ENCODE data around the gene VMP1.
"Not testable (repeated sequence)": the region's sequence is repeated elsewhere in the genome, so short reads cannot be mapped to it uniquely, and the experiment has no call there.

VMP1 gene

DNA sequence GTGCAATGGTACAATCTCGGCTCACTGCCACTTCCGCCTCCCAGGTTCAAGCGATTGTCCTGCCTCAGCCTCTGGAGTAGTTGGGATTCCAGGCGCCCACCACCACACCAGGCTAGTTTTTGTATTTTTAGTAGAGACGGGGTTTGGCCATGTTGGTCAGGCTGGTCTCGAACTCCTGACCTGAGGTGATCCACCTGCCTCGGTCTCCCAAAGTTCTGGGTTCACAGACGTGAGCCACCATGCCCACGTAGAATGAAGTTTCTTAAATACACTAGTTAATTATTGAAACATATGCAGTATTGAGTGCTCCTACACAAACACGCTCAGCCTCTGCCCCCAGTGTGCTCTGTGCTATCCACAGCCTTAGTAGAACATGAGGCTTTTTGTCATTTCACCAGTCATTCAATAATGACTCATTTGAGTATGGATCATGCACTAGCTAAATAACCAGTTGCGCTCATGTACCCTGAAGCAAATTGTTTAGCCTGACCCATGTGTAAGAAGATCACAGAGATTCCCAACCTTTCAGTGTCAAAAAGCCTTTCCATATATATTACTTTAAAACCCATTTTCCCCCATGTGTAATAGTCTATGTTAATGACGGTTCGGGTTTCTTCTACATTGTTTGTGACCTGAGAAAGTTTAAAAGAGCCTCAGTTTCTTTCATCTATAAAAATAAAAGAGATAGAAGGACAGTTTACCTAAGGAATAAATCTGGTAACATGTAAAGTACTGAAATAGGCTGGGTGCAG is 135.6 kb downstream of the VMP1 start:
- peak; percentile 71 for DNase-seq

DNA sequence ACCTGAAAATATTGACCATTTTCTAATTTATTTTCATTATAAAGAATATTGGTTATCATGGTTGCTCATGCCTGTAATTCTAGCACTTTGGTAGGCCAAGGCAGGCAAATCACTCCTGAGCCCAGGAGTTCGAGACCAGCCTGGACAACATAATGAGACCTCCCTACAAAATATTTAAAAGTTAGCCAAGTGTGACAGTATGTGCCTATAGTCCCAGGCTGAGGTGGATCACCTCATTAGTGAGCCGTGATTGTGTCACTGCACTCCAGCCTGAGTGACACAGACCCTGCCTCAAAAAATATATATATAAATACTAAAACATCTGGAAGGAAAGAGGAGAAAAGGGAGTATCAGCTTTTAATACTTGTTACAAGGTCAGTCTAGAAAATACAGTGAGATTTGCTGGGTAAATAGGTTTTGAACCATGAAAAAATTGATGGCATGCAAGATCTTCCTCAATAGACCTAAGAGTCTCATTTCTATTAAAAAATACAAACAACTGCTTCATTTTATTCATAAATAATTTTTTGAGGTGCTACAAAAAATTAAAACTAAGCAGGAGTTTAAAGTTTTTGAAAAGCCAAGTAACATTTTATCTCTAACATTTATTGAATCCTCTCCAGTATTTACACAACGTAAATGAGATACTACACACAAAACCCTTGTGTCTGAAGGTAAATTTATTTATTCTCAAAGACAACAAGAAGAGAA is 137.6 kb downstream of the VMP1 start:
- no peak for DNase-seq

DNA sequence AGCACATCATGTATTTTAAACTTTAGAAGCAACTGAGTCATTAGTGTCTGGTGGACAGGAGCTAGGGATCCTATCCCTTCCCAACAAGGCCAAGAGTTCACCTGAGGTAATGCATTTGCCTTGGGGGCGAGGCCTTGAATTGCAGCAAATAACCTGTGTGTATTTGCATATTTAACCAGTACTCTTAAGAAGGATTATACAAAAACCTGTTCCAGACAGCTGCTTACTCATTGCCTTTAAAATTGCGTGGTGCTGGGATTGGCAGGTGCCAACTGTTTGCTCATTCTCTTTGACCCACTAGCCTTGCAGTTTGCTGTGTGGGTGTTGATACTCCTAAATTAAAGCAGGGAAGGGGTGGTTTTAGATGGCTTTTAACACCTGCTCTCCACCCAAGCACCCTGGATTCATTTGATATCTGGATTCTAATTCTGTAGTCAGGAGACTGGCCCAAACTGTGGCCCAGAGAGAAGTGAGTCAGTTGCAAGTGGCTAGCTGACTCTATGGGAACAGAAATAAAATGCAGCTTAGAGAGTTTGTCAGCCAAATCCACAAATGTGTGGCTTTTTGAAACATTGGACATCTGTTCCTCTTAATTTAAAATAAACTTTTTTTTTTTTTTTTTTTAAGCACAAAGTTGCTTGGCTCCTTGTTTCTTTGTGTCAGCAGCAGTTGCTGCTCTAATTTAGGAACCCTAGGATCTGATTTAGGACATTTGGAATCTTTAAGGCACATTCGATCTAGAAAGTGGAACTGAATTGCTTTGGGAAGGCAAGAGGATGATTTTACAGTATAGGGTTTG is 138.3 kb downstream of the VMP1 start:
- DNase-seq = peak; percentile 41

DNA sequence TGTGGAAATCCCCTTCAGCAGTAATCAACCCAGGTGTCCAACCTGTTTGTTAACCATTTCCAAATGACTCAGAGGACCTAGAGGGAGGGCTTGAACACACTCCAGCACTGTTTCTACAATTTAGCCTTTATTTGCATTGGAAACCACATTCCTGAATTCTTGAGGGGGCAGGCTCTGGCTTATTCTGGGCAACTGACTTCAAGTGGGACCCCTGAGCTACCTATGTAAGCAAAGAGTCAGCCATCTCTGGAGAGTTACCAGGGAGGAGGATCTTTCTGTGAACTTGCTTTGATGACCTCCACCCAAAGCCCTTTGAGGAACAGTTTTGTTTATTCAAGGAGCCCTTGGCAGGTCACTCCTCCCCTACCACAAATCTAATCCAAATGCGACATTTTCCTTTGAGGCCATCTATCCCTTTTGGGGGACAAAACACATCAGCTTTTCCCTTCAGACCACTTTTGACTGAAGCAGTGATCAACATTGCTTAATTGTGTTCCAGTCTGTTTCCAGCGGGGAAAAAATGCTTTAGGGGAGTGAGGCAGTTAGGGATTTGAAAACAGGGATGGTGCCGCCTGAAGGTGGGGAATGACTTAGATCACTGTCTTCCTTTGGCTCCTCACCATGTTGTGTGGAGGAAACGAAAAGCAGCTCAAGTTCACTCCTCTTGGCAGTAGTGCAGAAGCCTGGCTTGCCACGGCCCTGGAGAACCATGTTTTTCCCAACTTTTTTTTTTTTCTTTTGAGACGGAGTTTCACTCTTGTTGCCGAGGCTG is 139.1 kb downstream of the VMP1 start:
- DNase-seq = no peak

DNA sequence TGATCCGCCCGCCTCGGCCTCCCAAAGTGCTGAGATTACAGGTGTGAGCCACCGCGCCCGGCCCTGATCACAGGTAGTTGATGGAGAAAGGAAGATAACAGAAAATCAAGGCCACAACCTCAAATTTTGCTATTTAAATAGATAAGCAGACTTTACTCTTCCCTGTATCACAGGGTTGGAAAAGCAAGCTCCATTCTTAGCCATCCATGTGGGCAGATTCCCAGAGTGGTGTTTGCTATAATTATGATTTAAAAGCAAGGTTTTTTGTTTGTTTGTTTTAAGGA is 140.9 kb downstream of the VMP1 start:
- no peak for DNase-seq

DNA sequence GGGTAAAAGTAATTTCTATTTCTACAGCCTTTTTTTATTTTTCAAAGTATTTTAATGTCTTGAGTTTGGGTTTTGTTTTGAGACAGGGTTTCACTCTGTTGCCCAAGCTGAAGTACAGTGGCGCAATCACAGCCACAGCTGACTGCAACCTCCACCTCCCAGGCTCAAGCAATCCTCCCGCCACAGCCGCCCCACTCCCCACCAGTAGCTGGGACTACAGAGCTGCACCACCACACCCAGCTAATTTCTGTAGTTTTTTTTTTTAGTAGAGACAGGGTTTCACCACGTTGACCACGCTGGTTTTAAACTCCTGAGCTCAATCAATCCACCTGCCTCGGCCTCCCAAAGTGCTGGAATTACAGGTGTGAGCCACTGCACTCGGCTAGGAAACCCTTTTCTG is 141.3 kb downstream of the VMP1 start:
- peak; percentile 46 for DNase-seq

DNA sequence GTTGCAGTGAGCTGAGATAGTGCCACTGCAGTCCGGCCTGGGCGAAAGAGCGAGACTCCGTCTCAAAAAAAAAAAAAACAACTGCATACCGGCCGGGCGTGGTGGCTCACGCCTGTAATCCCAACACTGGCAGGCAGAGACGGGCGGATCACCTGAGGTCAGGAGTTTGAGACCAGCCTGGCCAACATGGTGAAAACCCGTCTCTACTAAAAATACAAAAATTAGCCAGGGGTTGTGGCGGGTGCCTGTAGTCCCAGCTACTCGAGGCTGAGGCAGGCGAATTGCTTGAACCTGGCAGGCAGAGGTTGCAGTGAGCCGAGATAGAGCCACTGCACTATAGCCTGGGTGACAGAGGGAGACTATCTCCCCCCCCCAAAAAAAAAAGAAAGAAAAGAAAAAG is 142.9 kb downstream of the VMP1 start:
- DNase-seq = not testable (repeated sequence)

DNA sequence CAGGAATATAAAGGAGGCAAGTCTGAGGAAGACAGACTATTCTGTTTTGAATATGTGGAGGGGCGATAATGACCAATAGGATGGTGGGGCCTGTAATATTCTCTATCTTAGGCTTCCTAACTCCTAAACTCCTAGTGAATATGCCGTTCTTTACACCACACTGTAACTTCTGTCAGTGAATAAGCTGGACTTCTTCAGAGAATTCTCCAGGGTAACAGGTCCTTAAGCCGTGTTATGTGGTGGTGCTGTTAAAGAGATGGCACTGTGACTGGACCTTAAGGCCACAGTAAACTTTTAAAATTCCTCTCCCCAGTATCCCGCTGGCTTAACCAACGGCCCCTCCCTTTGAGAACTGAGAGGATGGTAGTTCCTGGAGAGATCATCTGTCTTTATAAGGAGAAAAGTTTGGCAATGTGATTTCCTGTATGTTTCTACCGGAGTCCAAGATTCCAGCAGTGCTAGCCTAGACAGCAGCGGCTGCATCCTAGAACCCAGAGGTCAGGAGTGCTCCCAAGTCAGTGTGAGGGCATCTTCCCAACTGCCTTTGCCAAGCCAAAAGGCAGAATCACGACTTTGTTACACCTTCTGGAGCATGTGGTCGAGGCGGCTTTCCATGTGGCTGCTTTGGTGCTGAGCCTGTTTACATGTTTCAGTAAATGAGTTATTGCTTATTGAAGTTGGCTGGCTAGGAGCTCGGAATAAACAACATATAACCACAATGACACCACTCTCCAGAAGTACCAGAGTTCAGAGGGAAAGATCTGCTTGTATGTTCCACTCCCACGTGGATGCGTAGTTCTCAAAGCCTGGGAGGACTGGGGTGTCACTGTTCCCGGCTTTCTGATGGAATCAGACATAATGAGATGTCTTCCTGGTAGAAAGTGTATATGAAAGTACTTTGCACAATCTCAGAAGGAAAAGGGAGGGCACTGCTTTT is 144.3 kb downstream of the VMP1 start:
- no peak for DNase-seq

DNA sequence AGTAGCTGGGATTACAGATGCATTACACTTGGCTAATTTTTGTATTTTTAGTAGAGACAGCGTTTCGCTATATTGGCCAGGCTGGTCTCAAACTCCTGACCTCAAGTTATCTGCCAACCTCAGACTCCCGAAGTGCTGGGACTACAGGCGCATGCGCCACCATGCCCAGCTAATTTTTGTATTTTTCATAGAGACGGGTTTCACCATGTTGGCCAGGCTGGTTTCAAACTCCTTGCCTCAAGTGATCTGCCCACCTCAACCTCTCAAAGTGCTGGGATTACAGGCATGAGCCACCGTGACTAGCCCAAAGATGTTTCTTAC is 145.4 kb downstream of the VMP1 start:
- DNase-seq = not testable (repeated sequence)

DNA sequence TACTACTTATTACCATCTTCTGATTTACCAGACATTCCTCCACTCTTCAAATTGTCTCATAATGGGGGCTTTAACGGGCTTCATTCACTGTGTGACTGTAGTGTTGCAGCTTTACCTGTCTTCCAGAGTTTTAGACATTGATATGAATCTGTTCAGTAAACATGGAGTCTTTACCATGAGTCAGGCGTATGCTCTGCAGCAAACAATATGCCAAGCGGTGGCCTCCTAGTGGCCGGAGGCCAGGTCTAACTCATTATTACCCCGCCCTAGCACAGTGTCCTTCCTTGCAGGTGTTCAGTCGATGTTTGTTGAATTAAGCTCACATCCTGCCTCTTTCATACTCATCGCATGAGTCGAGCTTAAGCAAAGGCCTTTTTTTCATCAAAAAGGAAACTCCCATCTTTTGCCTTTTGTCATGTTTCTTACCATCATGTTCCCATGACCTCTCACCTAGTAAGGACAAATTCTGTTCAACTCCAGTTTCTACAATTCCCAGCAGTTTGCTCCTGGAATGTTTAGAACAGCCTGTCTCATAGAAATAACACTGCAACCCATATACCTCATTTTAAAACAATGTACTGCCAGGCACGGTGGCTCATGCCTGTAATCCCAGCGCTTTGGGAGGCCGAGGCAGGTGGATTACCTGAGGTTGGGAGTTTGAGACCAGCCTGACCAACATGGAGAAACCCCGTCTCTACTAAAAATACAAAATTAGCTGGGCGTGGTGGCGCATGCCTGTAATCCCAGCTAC is 145.9 kb downstream of the VMP1 start:
- peak; percentile 70 for DNase-seq

DNA sequence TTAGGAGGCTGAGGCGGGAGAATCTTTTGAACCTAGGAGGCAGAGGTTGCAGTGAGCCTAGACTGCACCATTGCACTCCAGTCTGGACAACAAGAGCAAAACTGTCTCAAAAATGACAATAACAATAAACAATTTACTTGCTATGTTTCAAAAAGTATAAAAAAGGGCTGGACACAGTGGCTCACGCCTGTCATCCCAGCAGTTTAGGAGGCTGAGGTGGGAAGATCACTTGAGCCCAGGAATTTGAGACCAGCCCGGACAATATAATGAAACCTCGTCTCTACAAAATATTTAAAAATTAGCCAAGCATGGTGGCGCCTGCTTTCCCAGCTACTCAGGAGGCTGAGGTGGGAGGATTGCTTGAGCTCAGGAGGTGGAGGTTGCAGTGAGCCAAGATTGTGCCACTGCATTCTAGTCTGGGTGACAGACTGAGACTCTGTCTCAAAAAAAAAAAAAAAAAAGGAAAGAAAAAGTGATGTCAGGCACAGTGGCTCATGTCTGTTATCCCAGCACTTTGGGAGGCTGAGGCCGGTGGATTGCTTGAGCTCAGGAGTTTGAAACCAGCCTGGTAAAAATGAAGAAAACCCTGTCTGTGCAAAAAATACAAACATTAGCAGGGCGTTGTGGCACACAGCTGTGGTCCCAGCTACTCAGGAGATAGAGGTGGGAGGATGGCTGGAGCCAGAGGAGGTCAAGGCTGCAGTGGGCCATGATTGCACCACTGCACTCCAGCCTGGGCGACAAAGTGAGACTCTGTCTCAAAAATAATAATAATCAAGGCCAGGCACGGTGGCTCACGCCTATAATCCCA is 146.7 kb downstream of the VMP1 start:
- not testable (repeated sequence) for DNase-seq

DNA sequence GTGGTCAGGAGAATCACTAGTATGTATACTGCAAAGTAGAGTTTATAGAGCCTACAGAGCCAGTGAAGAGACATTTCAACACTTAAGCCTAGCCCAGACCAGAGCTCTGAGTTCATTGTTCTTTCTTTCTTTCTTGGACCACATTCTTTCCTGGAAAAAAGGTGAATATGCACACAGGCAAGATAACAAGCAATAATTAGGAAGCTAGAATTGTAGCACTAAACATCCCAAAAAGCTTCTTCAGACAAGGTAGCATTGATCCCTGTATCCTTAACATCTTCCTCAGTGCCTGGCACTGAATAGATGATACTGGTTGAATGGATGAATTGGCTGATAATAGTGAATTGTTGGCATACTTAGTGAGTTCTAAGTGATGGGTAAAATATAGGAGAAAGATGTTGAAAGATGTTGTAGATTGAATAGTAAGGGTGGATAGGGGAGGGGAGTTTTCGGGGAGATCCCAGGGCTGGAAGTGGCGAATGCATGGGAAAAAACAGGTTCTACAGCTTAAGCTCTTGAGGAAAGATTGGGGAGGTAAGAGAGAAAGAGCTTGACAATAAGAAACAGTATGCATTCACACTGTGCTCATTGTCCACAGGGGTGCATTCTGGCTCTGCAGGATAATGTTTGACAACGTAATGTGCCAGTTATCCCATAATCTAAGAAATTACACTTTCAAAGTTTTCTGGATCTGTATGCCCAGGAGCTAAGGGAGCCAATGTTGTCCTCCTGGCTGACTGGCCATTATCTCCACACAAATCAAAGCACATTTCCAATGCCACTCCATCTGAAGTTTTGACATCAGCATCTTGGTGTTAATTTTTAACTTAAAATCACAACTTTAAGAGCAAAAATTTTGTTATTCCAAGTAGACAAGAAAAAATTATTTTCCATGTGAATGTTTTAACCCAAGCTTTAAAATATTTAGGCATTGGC is 149.7 kb downstream of the VMP1 start:
- DNase-seq = no peak

DNA sequence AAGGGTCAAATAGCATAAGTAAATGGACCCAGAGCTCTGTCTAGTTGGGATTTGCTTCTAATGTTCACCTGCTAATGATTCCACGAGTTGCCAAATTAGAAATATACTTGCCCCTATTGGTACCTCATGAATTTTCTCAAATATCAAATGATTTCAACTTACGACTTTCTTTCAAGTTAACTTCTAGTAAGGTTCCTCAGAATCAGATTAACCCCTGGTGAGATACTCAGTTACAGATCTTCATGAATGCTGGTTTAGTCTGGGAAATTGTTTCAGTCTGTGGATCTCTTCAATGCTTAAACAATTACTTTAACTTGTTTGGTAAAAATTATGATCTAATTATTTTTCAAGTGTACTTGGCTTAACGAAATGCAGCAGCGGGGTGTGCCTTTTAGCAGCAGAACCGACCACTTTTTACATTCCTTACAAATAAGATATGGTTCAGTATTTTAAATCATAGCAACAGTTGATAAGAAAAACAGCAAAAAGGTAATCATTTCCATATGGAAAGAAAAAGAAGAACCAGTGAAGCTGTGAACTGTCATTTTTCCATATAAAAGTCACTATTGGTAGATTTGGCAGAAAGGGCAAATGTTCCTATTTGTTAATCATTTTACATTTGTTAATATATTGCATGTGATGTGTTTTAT is 150.8 kb downstream of the VMP1 start:
- DNase-seq = no peak

DNA sequence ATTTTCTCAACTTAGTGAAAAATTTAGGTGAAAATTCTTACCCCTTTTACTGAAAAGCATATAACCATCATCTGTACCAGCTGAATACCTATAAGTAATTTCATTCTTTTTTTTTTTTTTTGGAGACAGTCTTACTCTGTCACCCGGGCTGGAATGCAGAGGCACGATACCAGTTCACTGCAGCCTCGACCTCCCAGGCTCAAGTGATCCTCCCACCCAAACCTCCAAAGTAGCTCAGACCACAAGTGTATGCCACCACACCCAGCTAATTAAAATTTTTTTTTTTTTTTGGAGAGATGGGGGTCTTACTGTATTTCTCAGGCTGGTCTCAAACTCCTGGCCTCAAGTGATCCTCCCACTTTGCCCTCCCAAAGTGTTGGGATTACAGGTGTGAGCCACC is 151.5 kb downstream of the VMP1 start:
- no peak for DNase-seq

DNA sequence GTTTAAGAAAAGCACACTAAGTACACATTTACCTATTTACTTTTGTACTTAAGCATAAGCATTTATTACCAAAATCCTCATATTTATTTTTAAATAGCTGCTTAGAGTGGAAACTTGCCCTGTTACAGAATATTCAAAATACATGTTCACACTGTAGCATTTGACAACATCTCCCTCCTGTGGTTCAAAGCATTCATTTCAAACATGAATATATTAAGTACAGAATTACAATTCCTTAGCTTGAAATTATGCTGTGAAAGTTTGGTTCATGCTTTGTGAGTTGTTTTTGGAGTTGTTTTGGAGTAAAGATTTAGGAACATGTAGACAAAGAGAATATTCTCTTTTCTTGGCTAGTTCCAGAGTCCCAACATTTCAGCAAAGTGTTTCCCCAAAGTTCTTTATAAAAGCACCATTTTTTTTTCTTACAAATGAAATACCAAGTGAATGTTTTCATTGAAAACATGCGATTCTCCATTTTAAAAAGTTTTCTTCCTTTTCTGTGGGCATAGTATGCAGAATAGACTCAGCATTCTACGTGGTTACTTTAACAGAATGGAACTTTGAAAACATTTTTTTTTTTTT is 152.1 kb downstream of the VMP1 start:
- DNase-seq = no peak

DNA sequence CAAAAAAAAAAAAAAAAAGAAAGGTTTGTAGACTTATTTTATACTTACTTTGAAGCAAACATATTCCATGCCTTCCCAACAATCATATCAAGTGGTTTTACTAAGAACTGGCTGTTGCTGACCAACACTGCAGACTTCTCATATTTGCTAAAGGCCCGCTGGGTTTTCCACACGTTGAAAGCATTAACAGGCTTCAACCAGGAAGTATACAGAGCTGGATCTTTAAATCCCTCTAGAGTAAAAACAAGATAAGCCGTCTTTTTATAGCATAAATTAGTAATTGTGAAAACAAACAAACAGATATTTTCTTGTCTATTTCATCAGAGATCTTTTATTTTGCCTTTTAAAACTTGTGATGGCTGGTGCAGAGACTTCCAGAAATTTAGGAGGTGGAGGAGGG is 156.2 kb downstream of the VMP1 start:
- no peak for DNase-seq

DNA sequence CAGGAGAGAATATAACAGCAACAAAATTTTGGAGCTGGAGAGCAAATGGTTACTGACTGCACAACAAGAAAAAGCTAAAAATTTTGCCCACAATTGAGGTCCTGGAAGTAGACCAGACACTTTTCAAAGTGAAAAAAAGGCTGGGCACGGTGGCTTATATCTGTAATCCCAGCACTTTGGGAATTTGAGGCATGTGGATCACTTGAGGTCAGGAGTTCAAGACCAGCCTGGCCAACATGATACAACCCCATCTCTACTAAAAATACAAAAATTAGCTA is 162.4 kb downstream of the VMP1 start:
- DNase-seq = no peak

DNA sequence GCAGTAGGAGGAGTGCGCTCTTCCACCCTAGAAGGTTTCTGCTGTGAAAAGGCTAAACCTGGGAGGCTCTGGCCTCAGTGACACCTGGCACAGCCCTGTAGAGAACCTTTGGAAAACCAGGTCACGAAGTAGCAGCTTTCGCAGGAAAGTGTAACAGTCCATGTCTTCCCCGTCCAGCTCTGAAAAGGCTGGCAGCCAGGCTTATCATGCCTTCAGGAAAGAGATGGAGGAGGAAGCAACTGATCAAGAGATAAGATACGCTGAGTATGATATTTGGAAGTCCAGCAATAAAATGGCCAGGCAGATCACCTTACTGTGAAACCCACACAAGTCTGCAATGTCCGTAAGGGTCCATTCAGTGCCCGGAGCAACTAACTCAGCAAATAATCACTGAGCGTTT is 163.0 kb downstream of the VMP1 start:
- DNase-seq = no peak

DNA sequence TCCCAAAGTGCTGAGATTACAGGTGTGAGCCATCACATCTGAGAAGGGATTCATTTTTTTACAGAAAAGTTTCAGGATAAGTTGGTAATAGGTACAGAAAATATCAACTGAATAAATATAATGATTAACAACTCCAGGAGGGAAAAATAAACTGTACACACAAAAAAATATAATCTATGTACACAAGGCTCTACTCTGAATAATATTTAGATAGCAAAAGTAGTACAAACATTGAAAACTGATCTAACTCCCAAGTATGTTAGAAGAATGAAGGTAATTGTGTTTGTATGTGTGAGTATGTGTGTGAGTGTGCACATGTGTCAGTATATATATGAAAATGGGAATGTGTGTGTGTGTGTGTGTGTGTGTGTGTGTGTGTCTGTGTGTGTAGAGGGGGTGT is 164.9 kb downstream of the VMP1 start:
- no peak for DNase-seq

Data from activated naive CD4-positive, alpha-beta T cell treated with Interleukin-2 at 50 U/mL for 16 hours (primary cell).